OCI-LY7 (cell line): Measurements from ENCODE around the gene ZNF578.
A peak's percentile ranks its signal among the peaks of the same experiment; 100 is the strongest.

Experiments used
- CTCF ChIP-seq: fragments of 200-600 bp; sonication (generic); conservative IDR thresholded peaks from 2 replicates; pipeline ENCODE4 v1.5.1; 2014; ENCODE audit warnings: mild to moderate bottlenecking, antibody characterized with exemption, low read length, moderate library complexity, mixed read lengths
- EZH2phosphoT487 ChIP-seq: fragments of 200-600 bp; sonication (generic); IDR thresholded peaks from 2 replicates; pipeline ENCODE4 v1.6.1; 2018; ENCODE audit warnings: low read depth, borderline replicate concordance, mild to moderate bottlenecking, mixed run types, antibody characterized with exemption, low read length, moderate library complexity, mixed read lengths

- 0 out of 2 replicates have a peak, but pooled peaks have one; percentile 16 for TF ChIP-seq CTCF
- TF ChIP-seq EZH2phosphoT487 = no peak
Measured at GRCh38 chr19:52464798-52465470, 11.6 kb downstream of the ZNF578 start.
